Mesangial cell (primary cell): ENCODE measurements around the gene TP53TG5. TPM values are rescaled to one million over a fixed set of nuclear protein-coding genes. Genes with fewer than 3 reads are reported as not detected.

ENCODE experiments used
- total RNA-seq: library from RNA; depleted of rRNA; stranded (reverse); fragments of >200 nt; gene quantifications from 2 replicates; pipeline ENCODE4 v1.2.3, GENCODE V29; 2015

TP53TG5 gene
- not detected in 2 replicates for total RNA-seq

GRCh38 chr20:45378191-45378590, at the start of gene TP53TG5:
Gene TP53TG5, minus strand, starts transcription at chr20:45378325. Its CDS starts 89 bp downstream, at chr20:45378236.

DNA sequence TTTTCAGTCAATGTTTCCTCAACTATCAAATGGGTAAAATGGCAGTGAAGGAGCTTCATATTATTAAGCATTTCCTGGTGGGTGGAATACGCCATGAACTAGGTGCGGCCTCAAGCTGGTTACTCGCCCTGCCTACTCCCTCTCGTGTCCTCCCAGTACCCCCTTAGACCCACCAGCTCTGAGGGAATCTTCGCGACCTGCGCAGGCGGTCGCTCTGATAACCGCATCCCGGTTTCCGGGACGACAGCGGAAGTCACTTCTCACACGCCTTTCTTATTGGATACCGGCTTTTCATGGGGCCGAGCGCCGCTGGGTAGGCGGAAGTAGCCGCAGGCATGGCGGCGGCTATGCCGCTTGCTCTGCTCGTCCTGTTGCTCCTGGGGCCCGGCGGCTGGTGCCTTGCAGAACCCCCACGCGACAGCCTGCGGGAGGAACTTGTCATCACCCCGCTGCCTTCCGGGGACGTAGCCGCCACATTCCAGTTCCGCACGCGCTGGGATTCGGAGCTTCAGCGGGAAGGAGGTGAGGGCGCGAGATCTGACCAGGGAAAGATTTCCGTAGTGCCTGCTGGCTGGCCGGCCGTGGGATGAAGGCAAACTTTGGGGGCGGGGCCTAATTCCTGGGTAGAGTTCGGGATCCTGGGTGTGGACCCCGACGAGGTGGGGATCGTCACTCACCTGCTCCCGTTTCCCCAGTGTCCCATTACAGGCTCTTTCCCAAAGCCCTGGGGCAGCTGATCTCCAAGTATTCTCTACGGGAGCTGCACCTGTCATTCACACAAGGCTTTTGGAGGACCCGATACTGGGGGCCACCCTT, 37.9 kb upstream of the TP53TG5 start, which contains the start of gene PIGT:
Gene PIGT, plus strand, starts transcription at position 320 of the 816 bp plus-strand sequence. Its CDS starts 16 bp downstream, at position 336.

GRCh38 chr20:45407783-45408645, 29.9 kb upstream of the TP53TG5 start, which contains the start of gene DBNDD2:
Gene DBNDD2, plus strand, starts transcription at chr20:45408289. Its CDS starts 179 bp downstream, at chr20:45408468.

GRCh38 chr20:45362804-45363610, 15.1 kb downstream of the TP53TG5 start, which contains the start of gene SYS1:
Gene SYS1, plus strand, starts transcription at chr20:45363156. Its CDS starts 376 bp downstream, at chr20:45363532.

DNA sequence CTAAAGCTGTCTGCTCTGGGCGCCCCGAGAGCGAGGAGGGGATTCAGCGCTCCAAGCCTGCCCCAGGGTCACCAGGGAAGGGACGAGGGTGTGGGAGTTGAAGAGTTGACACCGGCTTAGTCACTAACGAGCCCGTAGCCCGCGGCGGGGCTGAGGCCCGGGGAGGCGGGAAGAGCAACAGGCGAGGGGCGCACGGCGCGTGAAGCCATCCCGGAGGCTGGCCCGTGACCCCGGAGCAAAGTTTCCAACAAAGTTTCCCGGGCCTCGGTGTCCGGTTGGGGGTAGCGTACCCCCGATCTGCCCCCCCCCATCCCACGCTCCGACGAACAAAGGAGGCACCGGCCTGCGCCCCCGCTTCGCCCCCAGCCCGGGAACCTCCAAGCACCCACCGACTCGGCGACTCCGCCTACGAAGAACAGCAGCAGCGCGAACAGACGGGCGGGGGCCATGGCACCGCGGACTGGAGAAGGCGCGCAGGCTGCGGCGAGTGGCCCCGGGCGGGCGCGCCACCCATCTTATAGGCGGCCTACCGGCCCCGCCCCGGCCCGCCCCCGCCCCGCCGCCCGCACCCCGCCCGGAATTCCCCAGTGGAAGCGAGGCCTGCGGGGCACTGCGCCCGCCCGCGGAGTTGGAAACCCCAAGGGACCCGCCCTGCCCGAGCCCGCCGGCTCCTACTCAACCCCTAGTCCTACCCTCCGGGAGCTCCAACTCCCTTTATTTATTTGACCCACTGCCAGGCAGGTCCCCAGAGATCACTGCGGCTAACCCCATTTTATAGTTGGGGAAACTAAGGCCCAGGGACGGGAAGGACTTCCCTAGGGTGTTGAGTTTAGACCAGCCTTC, 30.0 kb downstream of the TP53TG5 start, which contains the start of gene SDC4:
Gene SDC4, minus strand, starts transcription at position 489 of the 843 bp plus-strand sequence. Its CDS starts 40 bp downstream, at position 449.

Other genes starting within 250 kb of the TP53TG5 start
- not detected in 2 replicates for gene PI3, start 203.4 kb downstream of the TP53TG5 start, total RNA-seq
- not detected in 2 replicates for gene SEMG1, start 171.3 kb downstream of the TP53TG5 start, total RNA-seq
- not detected in 2 replicates for gene SEMG2, start 157.0 kb downstream of the TP53TG5 start, total RNA-seq
- gene SLPI, start 123.8 kb downstream of the TP53TG5 start, total RNA-seq, result 0.49 and 4.7 TPM in 2 replicates
- gene RBPJL, start 71.5 kb downstream of the TP53TG5 start, total RNA-seq, result not detected in 2 replicates
- gene MATN4, start 70.0 kb downstream of the TP53TG5 start, total RNA-seq, result not detected in 2 replicates
- gene SDC4, start 29.9 kb downstream of the TP53TG5 start, total RNA-seq, result 92.6 and 201 TPM in 2 replicates
- 53.3 and 63.6 TPM in 2 replicates for gene SYS1, start 15.2 kb downstream of the TP53TG5 start, total RNA-seq
- 36.2 and 36.6 TPM in 2 replicates for gene DBNDD2, start 30.0 kb upstream of the TP53TG5 start, total RNA-seq
- gene PIGT, start 37.8 kb upstream of the TP53TG5 start, total RNA-seq, result 81.5 and 125 TPM in 2 replicates
- 0.98 and 9.8 TPM in 2 replicates for gene WFDC2, start 91.4 kb upstream of the TP53TG5 start, total RNA-seq
- not detected in 2 replicates for gene SPINT3, start 137.3 kb upstream of the TP53TG5 start, total RNA-seq
- gene WFDC6, start 161.2 kb upstream of the TP53TG5 start, total RNA-seq, result not detected in 2 replicates
- gene EPPIN, start 169.1 kb upstream of the TP53TG5 start, total RNA-seq, result not detected in 2 replicates
- not detected in 2 replicates for gene WFDC8, start 201.0 kb upstream of the TP53TG5 start, total RNA-seq